HEK293T (cell line): ENCODE data around the gene PLCB4.

ENCODE experiments used
- BHLHE40 ChIP-seq: fragments of 450-650 bp; IDR thresholded peaks from 2 replicates; pipeline ENCODE4 v1.6.1; 2016; ENCODE audit warnings: mild to moderate bottlenecking, moderate library complexity, borderline replicate concordance
- HDGF ChIP-seq: fragments of 450-650 bp; IDR thresholded peaks from 2 replicates; pipeline ENCODE4 v1.6.1; 2017; ENCODE audit warnings: antibody characterized with exemption, borderline replicate concordance

- TF ChIP-seq HDGF (no peak), BHLHE40 (no peak)
Measured at GRCh38 chr20:9428292-9428607, 359.4 kb downstream of the PLCB4 start.
